Muscle layer of colon (tissue), 2 donors: ENCODE data around the gene DEPDC5.

Source experiments
- H3K27ac ChIP-seq: one replicate; pipeline ENCODE4 v1.7.0; 2013; ENCODE audit warnings: low read depth, mild to moderate bottlenecking, low read length, moderate library complexity
- H3K27me3 ChIP-seq, 2 donors: one replicate each; pipeline ENCODE4 v1.7.0; 2013; ENCODE audit warnings: low read length in 2 of 2, mild to moderate bottlenecking in 2 of 2; ENCODE audit not compliant: insufficient read depth in 2 of 2, control insufficient read depth in 1 of 2
- H3K36me3 ChIP-seq: one replicate; pipeline ENCODE4 v1.7.0; 2013; ENCODE audit warnings: mild to moderate bottlenecking, low read length; ENCODE audit not compliant: insufficient read depth
- H3K4me1 ChIP-seq: one replicate; pipeline ENCODE4 v1.7.0; 2013; ENCODE audit warnings: mild to moderate bottlenecking, low read length; ENCODE audit not compliant: insufficient read depth
- H3K4me3 ChIP-seq, 2 donors: one replicate each; pipeline ENCODE4 v1.7.0; 2013; ENCODE audit warnings: low read length in 2 of 2, low read depth in 1 of 2, mild to moderate bottlenecking in 1 of 2, moderate library complexity in 1 of 2
- H3K9ac ChIP-seq: one replicate; pipeline ENCODE4 v1.7.0; 2013; ENCODE audit warnings: low read length
- H3K9me3 ChIP-seq: one replicate; pipeline ENCODE4 v1.7.0; 2013; ENCODE audit warnings: mild to moderate bottlenecking, low read length
- donor health status: abdominal sarcoma.
- donor health status: Adenocarcinoma of cecum.

The DEPDC5 gene

DNA sequence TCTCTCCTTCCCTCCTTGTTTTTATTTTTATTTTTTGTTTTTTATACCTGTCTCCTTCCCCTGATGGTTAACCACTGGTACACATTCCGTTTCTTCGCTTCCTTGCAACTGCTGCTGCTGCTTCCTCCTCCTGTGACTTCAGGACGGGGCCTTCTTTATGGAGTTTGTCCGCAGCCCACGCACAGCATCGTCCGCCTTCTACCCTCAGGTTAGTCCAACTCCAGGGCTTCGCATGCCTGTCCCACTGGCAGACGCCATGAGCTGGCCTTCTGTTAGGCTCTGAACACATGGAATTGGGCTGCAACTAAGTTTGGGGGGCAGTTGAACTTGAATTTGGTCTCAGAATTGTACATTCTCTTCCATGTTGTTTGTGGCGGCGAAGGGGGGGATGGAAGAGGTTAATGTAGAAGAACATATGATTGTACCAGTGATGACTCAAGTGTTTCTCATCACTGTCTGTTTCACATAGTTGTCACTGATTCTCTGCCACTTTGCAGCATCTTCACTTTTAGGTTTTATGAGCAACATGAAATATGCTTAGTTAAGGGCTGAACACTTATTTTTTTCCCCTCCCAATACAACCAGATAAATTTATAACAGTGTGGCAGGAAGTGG is 107.5 kb downstream of the DEPDC5 start:
- no peaks in the 10 kb centered on the region for H3K4me1 ChIP-seq
- no peak overlapping the region for H3K4me3 ChIP-seq
- H3K9ac ChIP-seq: no peak overlapping the region
- no peaks in the 10 kb centered on the region for H3K27me3 ChIP-seq
- no peak overlapping the region for H3K27ac ChIP-seq
- H3K36me3 ChIP-seq: peaks cover 10% of the 10 kb centered on the region
- H3K9me3 ChIP-seq: no peaks in the 10 kb centered on the region

DNA sequence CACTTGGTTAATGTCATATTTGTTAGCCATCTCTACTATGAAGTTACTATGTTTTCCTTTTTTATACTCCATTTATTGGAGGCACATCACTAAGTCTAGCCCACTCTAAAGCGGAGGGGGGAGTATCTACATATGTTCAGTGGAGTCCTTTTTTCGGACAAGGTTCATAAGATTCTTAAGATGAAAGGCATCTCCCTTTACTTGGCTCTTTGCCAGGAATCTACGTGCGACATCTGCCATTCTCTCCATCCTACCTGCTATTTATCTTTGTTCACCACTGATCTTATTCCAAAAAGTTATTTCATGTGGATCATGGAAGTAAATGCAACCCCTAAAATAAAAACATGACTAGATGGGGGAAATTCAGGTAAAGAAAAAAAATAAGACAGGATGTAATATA is 113.1 kb downstream of the DEPDC5 start:
- H3K9ac ChIP-seq: no peak overlapping the region
- no peak overlapping the region for H3K27ac ChIP-seq
- no peak overlapping the region for H3K4me3 ChIP-seq
- peaks cover 13% of the 10 kb centered on the region for H3K36me3 ChIP-seq
- H3K27me3 ChIP-seq: no peaks in the 10 kb centered on the region
- no peaks in the 10 kb centered on the region for H3K4me1 ChIP-seq
- no peaks in the 10 kb centered on the region for H3K9me3 ChIP-seq

DNA sequence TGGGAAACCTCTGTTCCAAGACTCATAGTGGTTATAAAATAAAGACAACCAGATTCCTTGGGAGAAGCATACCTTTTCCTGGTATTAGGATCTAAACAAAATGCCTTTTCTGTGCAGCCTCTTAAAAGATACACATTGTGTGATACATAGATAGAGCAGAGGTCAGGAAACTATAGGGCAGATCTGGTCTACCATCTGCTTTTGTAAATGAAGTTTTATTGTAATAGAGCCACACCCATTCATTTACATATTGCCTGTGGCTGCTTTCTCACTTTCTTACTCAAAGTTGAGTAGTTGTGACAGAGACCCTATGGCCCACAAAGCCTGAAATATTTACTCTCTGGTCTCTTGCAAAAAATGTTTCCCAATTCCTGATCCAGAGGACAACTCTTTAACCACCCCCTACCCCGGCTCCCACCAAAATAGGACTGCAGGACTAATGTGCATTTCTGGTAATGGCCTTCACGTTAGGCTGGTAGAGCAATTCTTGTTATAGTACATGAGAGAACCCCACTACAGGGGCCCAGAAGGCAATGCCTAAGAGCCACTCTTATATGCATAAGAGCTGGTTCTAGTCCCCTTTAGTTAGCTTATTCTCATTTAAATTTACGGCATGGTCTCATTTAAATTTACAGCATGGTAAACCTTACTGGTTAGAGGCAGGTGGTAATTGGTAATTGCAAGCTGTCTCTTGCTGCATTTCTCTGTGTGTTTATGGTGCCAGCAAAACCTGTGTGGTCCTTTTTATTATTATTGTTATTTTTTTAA is 113.8 kb downstream of the DEPDC5 start:
- Histone ChIP-seq H3K27ac (no peak overlapping the region), H3K9ac (no peak overlapping the region), H3K4me1 (no peaks in the 10 kb centered on the region), H3K27me3 (no peaks in the 10 kb centered on the region), H3K4me3 (no peak overlapping the region), H3K36me3 (peaks cover 18% of the 10 kb centered on the region), H3K9me3 (no peaks in the 10 kb centered on the region)

DNA sequence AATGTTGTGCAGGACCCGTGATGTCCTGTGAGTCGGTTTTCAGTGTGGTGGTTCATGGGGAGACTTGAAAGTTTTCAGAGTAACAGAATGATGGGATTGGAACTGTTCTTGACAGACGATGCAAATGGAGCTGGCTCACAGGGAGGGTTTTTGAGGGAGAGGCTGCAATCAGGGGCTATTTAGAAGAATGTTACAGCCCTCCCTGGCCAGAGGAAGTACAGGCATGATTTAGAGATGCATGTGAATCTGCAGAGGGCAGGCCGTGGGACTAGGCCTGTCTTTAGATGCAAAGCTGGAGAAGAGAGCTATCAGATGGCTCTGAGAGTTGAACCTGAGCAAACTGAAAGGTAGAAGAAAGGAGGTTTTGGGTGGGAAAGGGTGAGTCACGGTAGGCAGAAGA is 115.9 kb downstream of the DEPDC5 start:
- Histone ChIP-seq H3K4me1 (no peaks in the 10 kb centered on the region), H3K27me3 (no peaks in the 10 kb centered on the region), H3K9ac (no peak overlapping the region), H3K9me3 (no peaks in the 10 kb centered on the region), H3K36me3 (peaks cover 26% of the 10 kb centered on the region), H3K27ac (no peak overlapping the region), H3K4me3 (no peak overlapping the region)

DNA sequence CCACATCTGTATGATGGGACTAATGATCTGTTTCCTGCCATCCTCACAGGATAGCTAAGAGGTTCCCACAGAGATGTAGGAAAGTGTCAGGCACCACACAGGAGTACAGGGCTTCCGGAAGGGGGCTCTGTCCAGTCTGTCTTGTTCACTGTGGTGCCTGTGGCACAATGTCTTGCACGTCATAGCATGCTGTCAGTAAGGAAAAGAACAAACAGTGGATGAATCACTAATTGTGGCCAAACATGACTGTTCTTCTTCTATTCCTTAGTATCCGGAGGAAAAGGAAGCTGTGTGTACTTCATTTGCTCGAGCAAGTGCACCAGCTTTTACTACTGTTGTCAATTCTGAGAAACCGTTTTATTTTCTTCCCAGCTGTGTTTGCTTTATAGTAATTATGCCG is 117.1 kb downstream of the DEPDC5 start:
- Histone ChIP-seq H3K4me1 (no peaks in the 10 kb centered on the region), H3K4me3 (no peak overlapping the region), H3K9me3 (no peaks in the 10 kb centered on the region), H3K27ac (no peak overlapping the region), H3K9ac (no peak overlapping the region), H3K36me3 (peaks cover 29% of the 10 kb centered on the region), H3K27me3 (no peaks in the 10 kb centered on the region)

DNA sequence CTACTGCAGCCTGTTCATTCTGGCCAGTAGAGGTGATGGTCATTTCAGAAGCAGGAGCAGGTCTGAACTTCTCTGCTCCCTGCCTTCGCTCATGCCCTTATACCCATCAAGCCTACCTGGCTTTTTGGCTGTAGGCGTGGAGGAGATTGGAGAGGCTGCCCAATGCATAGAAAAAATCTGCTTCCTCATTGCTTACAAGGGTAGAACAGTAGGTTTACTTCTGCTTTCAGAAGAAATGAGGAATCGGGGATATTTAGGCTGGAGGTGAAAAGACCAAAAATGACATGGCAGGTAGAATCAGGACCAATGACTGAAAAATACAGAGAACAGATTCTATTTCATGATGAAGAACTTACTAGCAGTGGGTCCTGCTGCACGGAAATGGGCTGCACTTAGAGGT is 117.7 kb downstream of the DEPDC5 start:
- Histone ChIP-seq H3K36me3 (peaks cover 34% of the 10 kb centered on the region), H3K9ac (no peak overlapping the region), H3K27ac (no peak overlapping the region), H3K4me1 (no peaks in the 10 kb centered on the region), H3K9me3 (no peaks in the 10 kb centered on the region), H3K4me3 (no peak overlapping the region), H3K27me3 (no peaks in the 10 kb centered on the region)

DNA sequence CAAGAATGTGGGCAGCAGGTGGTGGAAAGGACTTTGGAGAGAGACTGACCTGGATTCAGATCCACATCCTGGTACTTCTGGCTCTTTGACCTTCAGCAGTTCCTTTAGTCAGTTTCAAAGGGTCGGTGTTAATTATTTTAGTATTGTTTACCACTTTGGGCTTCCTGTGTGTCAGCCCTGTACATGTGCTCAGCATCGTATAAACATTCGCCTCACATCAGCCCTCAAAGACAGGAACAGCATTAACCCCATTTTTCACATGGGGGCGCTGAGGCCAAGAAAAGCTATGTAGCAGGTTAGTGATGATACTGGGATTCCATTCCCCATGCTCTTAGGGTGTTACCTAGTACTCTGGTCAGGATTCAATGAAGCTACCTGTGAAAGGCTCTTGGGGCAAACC is 118.4 kb downstream of the DEPDC5 start:
- Histone ChIP-seq H3K27ac (no peak overlapping the region), H3K27me3 (no peaks in the 10 kb centered on the region), H3K4me3 (no peak overlapping the region), H3K4me1 (no peaks in the 10 kb centered on the region), H3K9me3 (no peaks in the 10 kb centered on the region), H3K9ac (no peak overlapping the region), H3K36me3 (peaks cover 34% of the 10 kb centered on the region)

DNA sequence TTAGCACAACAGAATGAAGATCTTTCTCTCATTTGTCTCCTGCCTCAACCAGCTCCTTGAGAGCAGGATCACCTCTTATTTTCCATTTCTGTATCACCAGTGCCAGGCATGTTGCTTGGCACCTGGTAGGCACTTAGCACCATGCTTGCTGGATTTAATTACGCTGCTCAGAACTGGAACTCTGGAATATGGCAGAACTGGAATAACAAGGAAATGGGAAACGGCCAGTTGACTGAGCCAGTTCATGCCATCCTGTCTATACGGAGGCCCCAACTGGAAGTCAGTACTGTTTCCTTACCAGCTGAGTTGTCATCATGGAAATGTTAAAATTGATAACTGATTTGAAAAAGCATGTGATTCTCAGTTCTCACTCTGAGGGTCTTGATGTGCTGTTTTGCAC is 121.0 kb downstream of the DEPDC5 start:
- H3K4me3 ChIP-seq: no peak overlapping the region
- peaks cover 35% of the 10 kb centered on the region for H3K36me3 ChIP-seq
- H3K4me1 ChIP-seq: no peaks in the 10 kb centered on the region
- no peaks in the 10 kb centered on the region for H3K27me3 ChIP-seq
- no peak overlapping the region for H3K9ac ChIP-seq
- no peaks in the 10 kb centered on the region for H3K9me3 ChIP-seq
- no peak overlapping the region for H3K27ac ChIP-seq

DNA sequence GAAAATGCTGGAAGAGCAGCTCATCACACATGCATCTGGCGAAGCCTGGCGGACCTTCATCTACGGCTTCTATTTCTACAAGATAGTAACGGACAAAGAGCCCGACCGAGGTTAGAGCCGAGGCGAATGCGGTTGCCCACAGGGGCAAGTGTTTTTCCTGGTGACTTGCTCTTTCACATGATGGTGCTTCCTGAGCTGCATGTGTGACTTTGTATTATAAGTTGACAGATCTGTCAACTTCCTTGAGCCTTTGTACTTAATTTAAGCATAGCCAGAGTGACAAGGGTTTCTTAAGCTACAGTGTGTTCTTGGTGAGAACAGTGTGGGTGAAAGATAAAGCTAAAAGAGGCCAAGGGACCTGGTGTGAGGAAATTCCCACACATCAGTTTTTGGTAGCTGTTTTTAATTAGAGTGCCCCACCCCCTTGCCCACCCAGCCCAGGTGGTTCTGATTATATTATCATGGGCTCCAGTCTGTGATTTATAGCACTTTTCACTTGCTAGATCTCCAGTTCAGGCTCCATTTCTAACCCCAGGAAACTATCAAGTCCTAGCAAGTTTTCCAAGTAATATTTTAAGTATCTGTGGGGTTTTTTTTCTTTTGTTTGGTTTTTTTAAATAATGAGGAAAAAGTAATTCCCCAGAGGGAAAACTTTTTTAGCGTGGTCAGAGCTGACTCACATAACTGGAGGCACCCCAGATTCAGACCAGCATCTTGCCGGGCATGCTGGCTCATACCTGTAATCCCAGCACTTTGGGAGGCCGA is 122.5 kb downstream of the DEPDC5 start:
- Histone ChIP-seq H3K27ac (no peak overlapping the region), H3K4me3 (no peak overlapping the region), H3K9me3 (no peaks in the 10 kb centered on the region), H3K27me3 (no peaks in the 10 kb centered on the region), H3K36me3 (peaks cover 35% of the 10 kb centered on the region), H3K4me1 (no peaks in the 10 kb centered on the region), H3K9ac (no peak overlapping the region)

DNA sequence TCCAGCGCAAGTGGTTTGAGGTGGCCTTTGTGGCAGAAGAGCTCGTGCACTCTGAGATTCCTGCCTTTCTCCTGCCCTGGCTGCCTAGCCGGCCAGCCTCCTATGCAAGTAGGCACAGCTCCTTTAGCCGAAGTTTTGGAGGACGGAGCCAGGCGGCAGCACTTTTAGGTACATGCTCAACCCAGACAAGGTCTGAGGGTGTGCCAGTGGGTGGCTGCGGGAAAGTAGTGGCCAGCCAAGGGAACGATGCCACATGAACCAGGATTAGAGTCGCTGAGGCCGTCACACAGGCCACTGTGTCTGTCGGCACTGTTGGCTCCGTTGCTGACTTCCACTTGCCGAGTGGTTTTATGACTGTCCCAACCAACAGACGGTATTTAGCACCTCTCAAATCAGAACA is 125.8 kb downstream of the DEPDC5 start:
- peaks cover 40% of the 10 kb centered on the region for H3K36me3 ChIP-seq
- no peak overlapping the region for H3K27ac ChIP-seq
- no peaks in the 10 kb centered on the region for H3K9me3 ChIP-seq
- H3K4me3 ChIP-seq: no peak overlapping the region
- no peak overlapping the region for H3K9ac ChIP-seq
- H3K4me1 ChIP-seq: no peaks in the 10 kb centered on the region
- no peaks in the 10 kb centered on the region for H3K27me3 ChIP-seq

DNA sequence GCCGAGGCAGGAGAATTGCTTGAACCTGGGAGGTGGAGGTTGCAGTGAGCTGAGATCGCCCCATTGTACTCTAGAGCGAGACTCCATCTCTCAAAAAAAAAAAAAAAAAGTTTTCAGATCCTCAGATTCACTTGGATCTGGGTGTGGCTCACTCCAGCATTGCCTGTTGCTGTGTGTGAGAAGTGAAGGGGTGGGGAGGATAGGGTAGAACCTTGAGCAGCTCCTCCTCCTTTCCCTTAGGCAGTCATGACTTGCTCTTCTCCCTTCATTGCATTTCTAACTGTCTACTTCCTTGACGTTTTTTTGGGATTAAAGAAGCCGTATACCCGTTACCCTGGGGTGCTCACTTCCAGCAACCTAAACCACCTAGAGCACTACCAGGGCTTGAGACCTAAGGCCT is 127.4 kb downstream of the DEPDC5 start:
- no peak overlapping the region for H3K27ac ChIP-seq
- H3K4me3 ChIP-seq: no peak overlapping the region
- no peaks in the 10 kb centered on the region for H3K9me3 ChIP-seq
- no peaks in the 10 kb centered on the region for H3K27me3 ChIP-seq
- no peaks in the 10 kb centered on the region for H3K4me1 ChIP-seq
- H3K9ac ChIP-seq: no peak overlapping the region
- H3K36me3 ChIP-seq: peaks cover 40% of the 10 kb centered on the region
